Activated CD4-positive, alpha-beta memory T cell treated with anti-CD3 and anti-CD28 coated beads, Interleukin-2, amount 10 ng/mL, durations not matched to agents 7 days and 5 days (primary cell): ENCODE results near the gene S100A10. TPM values are rescaled to one million over a fixed set of nuclear protein-coding genes. Genes with fewer than 3 reads are reported as not detected.
A peak's percentile ranks its signal among the peaks of the same experiment; 100 is the strongest.

Source experiments
- CTCF ChIA-PET: fragments of 350-600 bp; sonication (Branson Sonifier 250); formaldehyde crosslinking; loops from one replicate; lab custom pipeline; 2021; ENCODE audit warnings: antibody characterized with exemption, inconsistent platforms; lab: Charles Lee
- POLR2A ChIA-PET: fragments of 350-600 bp; sonication (Branson Sonifier 250); formaldehyde crosslinking; loops from one replicate; lab custom pipeline; 2021; ENCODE audit warnings: antibody characterized with exemption; lab: Charles Lee
- DNase-seq: peaks from one replicate; pipeline ENCODE4 v3.0.0-alpha.2; 2020
- H3K27ac Mint-ChIP-seq: one replicate; pipeline ENCODE4 v1.8.0; 2021; ENCODE audit warnings: mild to moderate bottlenecking, mixed read lengths
- H3K27me3 Mint-ChIP-seq: one replicate; pipeline ENCODE4 v1.8.0; 2021; ENCODE audit warnings: mixed read lengths
- H3K36me3 Mint-ChIP-seq: one replicate; pipeline ENCODE4 v1.8.0; 2021; ENCODE audit warnings: low read depth, mixed read lengths
- H3K4me1 Mint-ChIP-seq: one replicate; pipeline ENCODE4 v1.8.0; 2021; ENCODE audit warnings: mixed read lengths
- H3K4me3 Mint-ChIP-seq: one replicate; pipeline ENCODE4 v1.8.0; 2021; ENCODE audit warnings: mild to moderate bottlenecking, mixed read lengths
- H3K9me3 Mint-ChIP-seq: one replicate; pipeline ENCODE4 v1.8.0; 2021; ENCODE audit warnings: mixed read lengths
- total RNA-seq, 2 experiments: library from RNA; stranded (reverse); gene quantifications; one replicate each; pipeline ENCODE4 v1.2.3, GENCODE V29; 2021

Gene S100A10
- total RNA-seq, 2 experiments from 2014 or later = 631 to 641 TPM

GRCh38 chr1:151970626-151971025 is 23.0 kb downstream of the S100A10 start:
- ChIA-PET POLR2A (interaction anchor here (0.9 to 1.5 kb wide), 3 partner anchors 12 to 22 kb away, joined by 3 to 8 read pairs (median 6); partner anchors contain the start of gene S100A10), CTCF (interaction anchor here (0.6 to 9.3 kb wide), 7 partner anchors 13 to 64 kb away, joined by 3 to 221 read pairs (median 9); no protein-coding TSS in a partner anchor)
- no peak for DNase-seq
- no peaks in the 10 kb centered on the region for H3K9me3 Mint-ChIP-seq
- H3K4me3 Mint-ChIP-seq = no peak overlapping the region
- peaks cover 32% of the 10 kb centered on the region for H3K4me1 Mint-ChIP-seq
- peaks cover 9% of the 10 kb centered on the region for H3K27me3 Mint-ChIP-seq
- H3K36me3 Mint-ChIP-seq = no peaks in the 10 kb centered on the region
- H3K27ac Mint-ChIP-seq = no peak overlapping the region

- Mint-ChIP-seq H3K4me1 (peaks cover 32% of the 10 kb centered on the region), H3K36me3 (no peaks in the 10 kb centered on the region), H3K4me3 (no peak overlapping the region), H3K27ac (no peak overlapping the region), H3K9me3 (no peaks in the 10 kb centered on the region), H3K27me3 (peaks cover 9% of the 10 kb centered on the region)
- no peak for DNase-seq
- ChIA-PET CTCF (interaction anchor here (0.6 to 9.3 kb wide), 8 partner anchors 14 to 64 kb away, joined by 3 to 221 read pairs (median 7); no protein-coding TSS in a partner anchor), POLR2A (interaction anchor here (1.4 to 1.5 kb wide), 2 partner anchors 13 to 23 kb away, joined by 3 to 8 read pairs; partner anchors contain the start of gene S100A10)
Observed at GRCh38 chr1:151970128-151970527, 23.5 kb downstream of the S100A10 start.

GRCh38 chr1:151968791-151969399 is 24.8 kb downstream of the S100A10 start:
- DNase-seq = no peak
- no peak overlapping the region for H3K4me3 Mint-ChIP-seq
- H3K27ac Mint-ChIP-seq = no peak overlapping the region
- H3K4me1 Mint-ChIP-seq = peaks cover 30% of the 10 kb centered on the region
- H3K27me3 Mint-ChIP-seq = peaks cover 2% of the 10 kb centered on the region
- ChIA-PET CTCF (interaction anchor here (0.8 to 9.3 kb wide), 22 partner anchors 14 to 214 kb away, joined by 3 to 221 read pairs (median 9); no protein-coding TSS in a partner anchor), POLR2A (interaction anchor here (0.9 to 2.0 kb wide), 7 partner anchors 13 to 34 kb away, joined by 3 to 9 read pairs (median 6); no protein-coding TSS in a partner anchor)
- no peaks in the 10 kb centered on the region for H3K36me3 Mint-ChIP-seq
- no peaks in the 10 kb centered on the region for H3K9me3 Mint-ChIP-seq

GRCh38 chr1:151968058-151968457 is 25.6 kb downstream of the S100A10 start:
- H3K27ac Mint-ChIP-seq = no peak overlapping the region
- POLR2A ChIA-PET = interaction anchor here (0.6 to 2.0 kb wide), 16 partner anchors 9 to 86 kb away, joined by 3 to 9 read pairs (median 4); partner anchors contain the start of genes S100A10 and S100A11
- no peak overlapping the region for H3K4me3 Mint-ChIP-seq
- H3K27me3 Mint-ChIP-seq = no peaks in the 10 kb centered on the region
- peaks cover 25% of the 10 kb centered on the region for H3K4me1 Mint-ChIP-seq
- DNase-seq = peak; percentile 59
- no peaks in the 10 kb centered on the region for H3K36me3 Mint-ChIP-seq
- CTCF ChIA-PET = interaction anchor here (0.6 to 9.3 kb wide), 43 partner anchors 8 to 437 kb away, joined by 3 to 221 read pairs (median 5); partner anchors contain the start of gene THEM4
- H3K9me3 Mint-ChIP-seq = no peaks in the 10 kb centered on the region

- Mint-ChIP-seq H3K36me3 (no peaks in the 10 kb centered on the region), H3K9me3 (no peaks in the 10 kb centered on the region), H3K27me3 (no peaks in the 10 kb centered on the region), H3K27ac (no peak overlapping the region), H3K4me1 (peaks cover 16% of the 10 kb centered on the region), H3K4me3 (no peak overlapping the region)
- CTCF ChIA-PET = interaction anchor here (0.8 to 9.3 kb wide), 16 partner anchors 9 to 86 kb away, joined by 4 to 221 read pairs (median 12); partner anchors contain the start of gene THEM4
- POLR2A ChIA-PET = interaction anchor here (1.0 to 2.0 kb wide), 3 partner anchors 22 to 34 kb away, joined by 5 to 9 read pairs (median 7); no protein-coding TSS in a partner anchor
- no peak for DNase-seq
Observed at GRCh38 chr1:151967091-151967490, 26.6 kb downstream of the S100A10 start.

GRCh38 chr1:151966061-151966460 is 27.6 kb downstream of the S100A10 start:
- no peak for DNase-seq
- H3K27me3 Mint-ChIP-seq = no peaks in the 10 kb centered on the region
- no peak overlapping the region for H3K4me3 Mint-ChIP-seq
- no peaks in the 10 kb centered on the region for H3K36me3 Mint-ChIP-seq
- CTCF ChIA-PET = interaction anchor here (1.1 to 9.3 kb wide), 7 partner anchors 11 to 35 kb away, joined by 3 to 221 read pairs (median 22); no protein-coding TSS in a partner anchor
- POLR2A ChIA-PET = no interaction called here
- no peak overlapping the region for H3K27ac Mint-ChIP-seq
- no peaks in the 10 kb centered on the region for H3K9me3 Mint-ChIP-seq
- peaks cover 16% of the 10 kb centered on the region for H3K4me1 Mint-ChIP-seq

- ChIA-PET POLR2A (interaction anchor here (0.7 to 0.9 kb wide), 2 partner anchors 18 to 49 kb away, joined by 3 read pairs; no protein-coding TSS in a partner anchor), CTCF (interaction anchor here (0.8 to 9.3 kb wide), 5 partner anchors 9 to 36 kb away, joined by 3 to 221 read pairs (median 4); no protein-coding TSS in a partner anchor)
- DNase-seq = no peak
- no peaks in the 10 kb centered on the region for H3K36me3 Mint-ChIP-seq
- peaks cover 22% of the 10 kb centered on the region for H3K4me1 Mint-ChIP-seq
- H3K9me3 Mint-ChIP-seq = no peaks in the 10 kb centered on the region
- no peaks in the 10 kb centered on the region for H3K27me3 Mint-ChIP-seq
- H3K27ac Mint-ChIP-seq = no peak overlapping the region
- no peak overlapping the region for H3K4me3 Mint-ChIP-seq
Observed at GRCh38 chr1:151964510-151964909, 29.1 kb downstream of the S100A10 start.

GRCh38 chr1:151963288-151963687 is 30.4 kb downstream of the S100A10 start:
- ChIA-PET CTCF (interaction anchor here (0.7 to 9.3 kb wide), 2 partner anchors 37 to 79 kb away, joined by 3 to 221 read pairs; no protein-coding TSS in a partner anchor), POLR2A (no interaction called here)
- no peak for DNase-seq
- H3K27me3 Mint-ChIP-seq = no peaks in the 10 kb centered on the region
- no peaks in the 10 kb centered on the region for H3K9me3 Mint-ChIP-seq
- H3K27ac Mint-ChIP-seq = no peak overlapping the region
- H3K4me3 Mint-ChIP-seq = no peak overlapping the region
- no peaks in the 10 kb centered on the region for H3K36me3 Mint-ChIP-seq
- peaks cover 13% of the 10 kb centered on the region for H3K4me1 Mint-ChIP-seq

GRCh38 chr1:151961833-151962232 is 31.8 kb downstream of the S100A10 start:
- no peak for DNase-seq
- no peaks in the 10 kb centered on the region for H3K27me3 Mint-ChIP-seq
- POLR2A ChIA-PET = interaction anchor here (0.9 kb wide), 1 partner anchor 37 kb away, joined by 3 read pairs; no protein-coding TSS in a partner anchor
- CTCF ChIA-PET = no interaction called here
- H3K36me3 Mint-ChIP-seq = no peaks in the 10 kb centered on the region
- H3K27ac Mint-ChIP-seq = no peak overlapping the region
- no peak overlapping the region for H3K4me3 Mint-ChIP-seq
- H3K9me3 Mint-ChIP-seq = no peaks in the 10 kb centered on the region
- H3K4me1 Mint-ChIP-seq = peaks cover 6% of the 10 kb centered on the region

- POLR2A ChIA-PET = interaction anchor here (0.9 kb wide), 1 partner anchor 38 kb away, joined by 3 read pairs; no protein-coding TSS in a partner anchor
Observed at GRCh38 chr1:151960780-151961513, 32.7 kb downstream of the S100A10 start.

GRCh38 chr1:151958959-151959358 is 34.7 kb downstream of the S100A10 start:
- no peaks in the 10 kb centered on the region for H3K9me3 Mint-ChIP-seq
- POLR2A ChIA-PET = no interaction called here
- no peak overlapping the region for H3K4me3 Mint-ChIP-seq
- no peak for DNase-seq
- H3K27ac Mint-ChIP-seq = no peak overlapping the region
- no peaks in the 10 kb centered on the region for H3K27me3 Mint-ChIP-seq
- H3K4me1 Mint-ChIP-seq = peaks cover 6% of the 10 kb centered on the region
- CTCF ChIA-PET = interaction anchor here (0.7 kb wide), 1 partner anchor 9 kb away, joined by 3 read pairs; no protein-coding TSS in a partner anchor
- no peaks in the 10 kb centered on the region for H3K36me3 Mint-ChIP-seq

More at GRCh38 chr1:151960780-151961513, 32.7 kb downstream of the S100A10 start:
- DNase-seq = no peak
- no peak overlapping the region for H3K27ac Mint-ChIP-seq
- H3K4me3 Mint-ChIP-seq = no peak overlapping the region
- no peaks in the 10 kb centered on the region for H3K9me3 Mint-ChIP-seq
- H3K4me1 Mint-ChIP-seq = peaks cover 6% of the 10 kb centered on the region
- CTCF ChIA-PET = no interaction called here
- H3K36me3 Mint-ChIP-seq = no peaks in the 10 kb centered on the region
- H3K27me3 Mint-ChIP-seq = no peaks in the 10 kb centered on the region

- ChIA-PET POLR2A (no interaction called here), CTCF (no interaction called here)
- Mint-ChIP-seq H3K4me3 (no peak overlapping the region), H3K27ac (no peak overlapping the region), H3K4me1 (peaks cover 6% of the 10 kb centered on the region), H3K27me3 (peaks cover 4% of the 10 kb centered on the region), H3K36me3 (no peaks in the 10 kb centered on the region), H3K9me3 (no peaks in the 10 kb centered on the region)
- DNase-seq = no peak
Observed at GRCh38 chr1:151956957-151957497, 36.6 kb downstream of the S100A10 start.
